Adrenal gland (tissue), 5 donors: ENCODE data around the gene SIGLEC10.

Experiments
- POLR2A ChIP-seq, 2 donors: fragments of 450-650 bp; IDR thresholded peaks; one replicate each; pipeline ENCODE4 v1.6.1; 2017; ENCODE audit warnings: antibody characterized with exemption in 2 of 2, mild to moderate bottlenecking in 2 of 2, moderate library complexity in 1 of 2
- TF ChIP-seq, protein P1 (sequence below), 6 experiments: fragments of 450-650 bp in 4 of 6; fragments of 200-600 bp in 2 of 6; sonication (generic) in 1 of 6; IDR thresholded peaks; 1 replicate in 5 of 6; 2 replicates in 1 of 6; pipeline versions ENCODE4 v1.5.1 to v1.8.0; 2016 to 2021; ENCODE audit warnings: antibody characterized with exemption in 6 of 6, mild to moderate bottlenecking in 2 of 6, moderate library complexity in 1 of 6
- donor health status: DM: no; HTN: no; CAD: no.

DNA sequence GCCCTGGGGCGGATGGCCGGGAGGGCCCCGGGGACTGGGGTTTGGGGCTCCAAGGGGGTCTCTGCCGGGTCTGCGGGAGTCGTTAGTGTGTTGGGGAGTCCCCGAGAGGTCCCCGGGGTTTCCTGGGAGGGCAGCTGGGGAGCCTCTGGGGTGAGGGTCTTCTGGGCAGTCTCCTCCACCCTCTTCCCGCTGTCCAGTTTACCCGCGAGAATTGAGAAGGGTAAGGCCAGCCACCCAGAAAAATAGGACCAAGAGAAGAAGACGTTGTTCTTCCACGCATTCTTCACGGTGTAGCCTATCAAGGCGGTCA lies 50.2 kb downstream of the SIGLEC10 start:
- TF ChIP-seq, protein P1, sequence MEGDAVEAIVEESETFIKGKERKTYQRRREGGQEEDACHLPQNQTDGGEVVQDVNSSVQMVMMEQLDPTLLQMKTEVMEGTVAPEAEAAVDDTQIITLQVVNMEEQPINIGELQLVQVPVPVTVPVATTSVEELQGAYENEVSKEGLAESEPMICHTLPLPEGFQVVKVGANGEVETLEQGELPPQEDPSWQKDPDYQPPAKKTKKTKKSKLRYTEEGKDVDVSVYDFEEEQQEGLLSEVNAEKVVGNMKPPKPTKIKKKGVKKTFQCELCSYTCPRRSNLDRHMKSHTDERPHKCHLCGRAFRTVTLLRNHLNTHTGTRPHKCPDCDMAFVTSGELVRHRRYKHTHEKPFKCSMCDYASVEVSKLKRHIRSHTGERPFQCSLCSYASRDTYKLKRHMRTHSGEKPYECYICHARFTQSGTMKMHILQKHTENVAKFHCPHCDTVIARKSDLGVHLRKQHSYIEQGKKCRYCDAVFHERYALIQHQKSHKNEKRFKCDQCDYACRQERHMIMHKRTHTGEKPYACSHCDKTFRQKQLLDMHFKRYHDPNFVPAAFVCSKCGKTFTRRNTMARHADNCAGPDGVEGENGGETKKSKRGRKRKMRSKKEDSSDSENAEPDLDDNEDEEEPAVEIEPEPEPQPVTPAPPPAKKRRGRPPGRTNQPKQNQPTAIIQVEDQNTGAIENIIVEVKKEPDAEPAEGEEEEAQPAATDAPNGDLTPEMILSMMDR (IDR thresholded peaks at IDR 0.05): no peak
- TF ChIP-seq POLR2A (IDR thresholded peaks at IDR 0.05): peak; percentile 66 to 97
